NCI-H2227 (cell line): ENCODE measurements around the gene POU6F2.
A peak's percentile ranks its signal among the peaks of the same experiment; 100 is the strongest.
"Not testable (repeated sequence)": the region's sequence is repeated elsewhere in the genome, so short reads cannot be mapped to it uniquely, and the experiment has no call there.

Experiments used
- DNase-seq: peaks from one replicate; lab custom pipeline; 2025; ENCODE audit not compliant: unreplicated experiment; lab: John Stamatoyannopoulos, UW

The POU6F2 gene

GRCh38 chr7:39181398-39181797, 203.7 kb downstream of the POU6F2 start:
- no peak for DNase-seq

GRCh38 chr7:39183796-39184195, 206.1 kb downstream of the POU6F2 start:
- DNase-seq, result no peak

GRCh38 chr7:39184391-39184790, 206.7 kb downstream of the POU6F2 start:
- no peak for DNase-seq

GRCh38 chr7:39186131-39186530, 208.4 kb downstream of the POU6F2 start:
- DNase-seq, result no peak

GRCh38 chr7:39186671-39187070, 209.0 kb downstream of the POU6F2 start:
- DNase-seq, result no peak

- DNase-seq, result no peak
Measured at GRCh38 chr7:39187130-39187529, 209.4 kb downstream of the POU6F2 start.

- DNase-seq, result no peak
Measured at GRCh38 chr7:39192476-39192875, 214.8 kb downstream of the POU6F2 start.

GRCh38 chr7:39194388-39194787, 216.7 kb downstream of the POU6F2 start:
- DNase-seq, result not testable (repeated sequence)

GRCh38 chr7:39195967-39196366, 218.3 kb downstream of the POU6F2 start:
- DNase-seq, result no peak

GRCh38 chr7:39197831-39198230, 220.1 kb downstream of the POU6F2 start:
- DNase-seq, result no peak

GRCh38 chr7:39198556-39198955, 220.8 kb downstream of the POU6F2 start:
- DNase-seq, result no peak

- DNase-seq, result no peak
Measured at GRCh38 chr7:39199006-39199405, 221.3 kb downstream of the POU6F2 start.

- DNase-seq, result no peak
Measured at GRCh38 chr7:39199951-39200350, 222.2 kb downstream of the POU6F2 start.

GRCh38 chr7:39202041-39202440, 224.3 kb downstream of the POU6F2 start:
- DNase-seq, result no peak

- DNase-seq, result no peak
Measured at GRCh38 chr7:39210362-39210761, 232.7 kb downstream of the POU6F2 start.

- DNase-seq, result no peak
Measured at GRCh38 chr7:39211581-39211980, 233.9 kb downstream of the POU6F2 start.

- no peak for DNase-seq
Measured at GRCh38 chr7:39212876-39213275, 235.2 kb downstream of the POU6F2 start.

- DNase-seq, result no peak
Measured at GRCh38 chr7:39217783-39218182, 240.1 kb downstream of the POU6F2 start.

- no peak for DNase-seq
Measured at GRCh38 chr7:39219869-39220268, 242.2 kb downstream of the POU6F2 start.

GRCh38 chr7:39221901-39222300, 244.2 kb downstream of the POU6F2 start:
- no peak for DNase-seq

GRCh38 chr7:39228946-39229345, 251.2 kb downstream of the POU6F2 start:
- peak; percentile 42 for DNase-seq

- no peak for DNase-seq
Measured at GRCh38 chr7:39233851-39234529, 256.3 kb downstream of the POU6F2 start.

- DNase-seq, result no peak
Measured at GRCh38 chr7:39238234-39238869, 260.6 kb downstream of the POU6F2 start.
